ENCODE results near the gene VPS11.

The VPS11 gene

DNA sequence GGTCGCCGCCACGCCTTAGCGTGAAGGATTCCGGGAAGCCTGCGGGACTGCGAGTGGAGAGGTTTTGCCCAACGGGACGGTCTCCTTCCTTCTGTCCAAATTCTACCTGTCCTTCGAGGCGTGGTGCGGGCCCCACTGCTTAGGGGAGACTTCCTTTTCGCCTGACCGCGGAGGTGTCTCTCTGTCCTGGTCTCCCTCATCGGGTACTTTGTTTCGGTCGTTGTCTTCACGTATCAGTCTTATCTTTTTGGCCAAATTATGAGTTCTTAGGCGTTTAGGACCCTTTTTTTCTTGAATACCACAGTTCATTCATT is 54.1 kb downstream of the VPS11 start:
- DNase-seq (ENCODE audit: low read depth), result no peak

DNA sequence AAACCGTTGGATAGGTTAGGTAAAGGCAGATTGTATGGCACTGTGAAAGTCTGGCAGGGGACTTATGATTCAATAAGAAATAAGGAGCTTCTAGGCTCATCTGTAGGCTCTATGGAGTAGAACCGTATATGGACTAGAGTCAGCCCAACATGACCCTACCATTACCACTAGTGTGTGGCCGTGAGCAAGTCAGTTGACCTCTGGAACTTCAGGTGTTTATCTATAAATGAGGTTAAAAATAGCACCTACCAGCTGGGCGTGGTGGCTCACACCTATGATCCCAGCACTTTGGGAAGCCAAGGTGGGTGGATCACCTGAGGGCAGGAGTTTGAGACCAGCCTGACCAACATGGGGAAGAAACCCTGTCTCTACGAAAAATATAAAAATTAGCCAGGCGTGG is 58.2 kb downstream of the VPS11 start:
- DNase-seq (ENCODE audit: low read depth), result no peak

DNA sequence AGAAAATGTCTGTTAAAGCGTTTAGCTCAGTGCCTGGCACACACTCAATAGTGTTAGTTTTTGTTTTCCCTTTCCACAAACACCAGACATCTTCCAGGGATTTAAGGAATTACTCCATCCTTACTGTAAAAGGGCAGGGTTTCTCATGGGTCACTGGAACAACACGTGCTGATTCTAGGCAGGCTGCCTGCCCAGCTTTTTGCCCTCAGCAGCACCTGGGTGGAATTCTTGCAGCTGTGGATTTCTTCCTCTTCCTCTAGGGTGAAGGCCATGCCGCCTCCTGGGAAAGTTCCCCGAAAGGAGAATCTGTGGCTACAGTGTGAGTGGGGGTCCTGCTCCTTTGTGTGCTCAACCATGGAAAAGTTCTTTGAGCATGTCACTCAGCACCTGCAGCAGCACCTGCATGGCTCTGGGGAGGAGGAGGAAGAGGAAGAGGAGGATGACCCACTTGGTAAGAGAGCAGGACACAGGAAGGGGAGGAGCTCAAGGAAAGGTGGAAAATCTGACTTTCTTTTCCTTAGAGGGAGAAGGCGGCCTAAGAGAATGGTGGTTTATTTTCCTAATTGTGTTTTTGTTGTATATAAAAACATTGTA is 59.2 kb downstream of the VPS11 start:
- no peak for DNase-seq (ENCODE audit: low read depth)

DNA sequence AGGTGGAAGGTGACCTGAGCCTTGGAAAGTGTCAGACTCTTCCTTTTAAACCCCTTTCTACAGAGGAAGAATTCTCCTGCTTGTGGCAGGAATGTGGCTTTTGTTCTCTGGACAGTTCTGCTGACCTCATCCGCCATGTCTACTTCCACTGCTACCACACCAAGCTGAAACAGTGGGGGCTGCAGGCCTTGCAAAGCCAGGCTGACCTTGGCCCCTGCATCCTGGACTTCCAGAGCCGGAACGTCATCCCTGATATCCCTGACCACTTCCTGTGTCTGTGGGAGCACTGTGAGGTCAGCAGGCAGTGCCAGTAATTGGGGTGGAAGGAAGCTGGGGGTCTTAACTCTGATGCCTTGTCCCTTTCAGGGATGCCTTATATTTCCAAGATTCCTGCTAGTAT is 63.0 kb downstream of the VPS11 start:
- DNase-seq (ENCODE audit: low read depth), result no peak

Data from HS-5 (cell line).